GM12865 (cell line): Measurements from ENCODE around the gene PPP2R5E.

ENCODE experiments used
- DNase-seq: peaks from one replicate; pipeline ENCODE4 v3.0.0; 2010; ENCODE audit warnings: low read depth
- H3K4me3 ChIP-seq: 2 replicates; pipeline ENCODE4 v1.5.1; 2011; ENCODE audit warnings: mild to moderate bottlenecking, low read depth, low read length, control low read depth
- TF ChIP-seq, protein P1 (sequence below): IDR thresholded peaks from 2 replicates; pipeline ENCODE4 v1.5.1; 2011; ENCODE audit warnings: low read length, control low read depth, low read depth, inconsistent platforms; ENCODE audit not compliant: insufficient read depth; ENCODE audit errors: missing control alignments

PPP2R5E gene

GRCh38 chr14:63467440-63468072 lies 75.6 kb downstream of the PPP2R5E start:
- TF ChIP-seq, protein P1, sequence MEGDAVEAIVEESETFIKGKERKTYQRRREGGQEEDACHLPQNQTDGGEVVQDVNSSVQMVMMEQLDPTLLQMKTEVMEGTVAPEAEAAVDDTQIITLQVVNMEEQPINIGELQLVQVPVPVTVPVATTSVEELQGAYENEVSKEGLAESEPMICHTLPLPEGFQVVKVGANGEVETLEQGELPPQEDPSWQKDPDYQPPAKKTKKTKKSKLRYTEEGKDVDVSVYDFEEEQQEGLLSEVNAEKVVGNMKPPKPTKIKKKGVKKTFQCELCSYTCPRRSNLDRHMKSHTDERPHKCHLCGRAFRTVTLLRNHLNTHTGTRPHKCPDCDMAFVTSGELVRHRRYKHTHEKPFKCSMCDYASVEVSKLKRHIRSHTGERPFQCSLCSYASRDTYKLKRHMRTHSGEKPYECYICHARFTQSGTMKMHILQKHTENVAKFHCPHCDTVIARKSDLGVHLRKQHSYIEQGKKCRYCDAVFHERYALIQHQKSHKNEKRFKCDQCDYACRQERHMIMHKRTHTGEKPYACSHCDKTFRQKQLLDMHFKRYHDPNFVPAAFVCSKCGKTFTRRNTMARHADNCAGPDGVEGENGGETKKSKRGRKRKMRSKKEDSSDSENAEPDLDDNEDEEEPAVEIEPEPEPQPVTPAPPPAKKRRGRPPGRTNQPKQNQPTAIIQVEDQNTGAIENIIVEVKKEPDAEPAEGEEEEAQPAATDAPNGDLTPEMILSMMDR = no peak
- no peak overlapping the region for H3K4me3 ChIP-seq
- DNase-seq = no peak

GRCh38 chr14:63465347-63465746 lies 77.8 kb downstream of the PPP2R5E start:
- no peak for DNase-seq
- TF ChIP-seq, protein P1 = no peak
- H3K4me3 ChIP-seq = no peak overlapping the region

DNA sequence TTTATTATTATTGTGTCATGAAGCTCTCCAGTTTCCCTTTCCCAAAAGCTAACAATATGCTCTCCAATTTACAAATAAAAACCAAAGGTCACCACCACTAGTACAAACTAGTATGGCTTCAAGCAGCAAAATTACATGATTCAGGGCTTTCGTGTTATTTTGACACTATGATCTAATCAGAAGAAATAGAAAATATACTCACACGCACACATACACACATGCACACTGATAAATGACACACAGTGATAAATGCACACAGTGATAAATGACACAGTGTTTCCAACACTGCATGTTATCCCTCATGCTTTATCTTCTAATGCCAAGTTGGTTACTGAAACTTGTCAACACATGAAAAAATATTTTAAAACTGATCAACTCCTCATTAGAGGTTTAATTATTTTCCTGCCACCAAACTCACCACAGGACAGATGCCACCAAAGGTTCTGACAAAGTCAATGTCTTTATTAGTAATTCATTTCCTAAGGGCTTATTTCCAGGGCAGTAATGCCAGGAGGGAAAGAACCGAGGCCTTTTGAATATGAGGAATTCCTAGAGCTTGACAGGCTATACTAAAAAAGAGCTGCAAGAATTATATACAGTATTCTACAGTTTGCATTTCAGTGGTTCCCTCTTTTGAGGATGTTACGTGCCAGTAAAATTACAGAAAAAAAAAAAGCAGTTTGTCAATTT lies 82.4 kb downstream of the PPP2R5E start:
- TF ChIP-seq, protein P1 = no peak
- no peak overlapping the region for H3K4me3 ChIP-seq
- no peak for DNase-seq

- TF ChIP-seq, protein P1 = no peak
- no peak overlapping the region for H3K4me3 ChIP-seq
- no peak for DNase-seq
Observed at GRCh38 chr14:63459738-63460137, 83.4 kb downstream of the PPP2R5E start.

DNA sequence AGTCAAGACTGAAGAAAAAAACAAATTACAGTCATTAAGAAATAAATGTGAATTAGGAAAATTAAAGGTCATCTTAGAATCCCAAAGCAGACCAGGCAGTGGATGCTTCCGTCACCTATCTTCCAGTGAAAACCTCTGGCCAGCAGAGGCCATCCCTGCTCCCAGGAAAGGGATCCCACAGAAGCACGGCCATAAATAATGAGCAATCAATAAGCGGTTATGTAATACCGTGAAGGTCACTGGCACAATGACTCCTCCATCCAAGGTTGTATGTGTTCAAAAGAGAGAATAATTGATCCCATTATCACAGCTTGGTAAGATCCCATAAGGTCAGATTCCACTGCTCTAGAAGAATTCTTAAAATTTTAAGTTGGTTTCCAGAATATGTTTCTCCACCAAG lies 85.7 kb downstream of the PPP2R5E start:
- H3K4me3 ChIP-seq = no peak overlapping the region
- no peak for DNase-seq
- TF ChIP-seq, protein P1 = no peak

- H3K4me3 ChIP-seq = no peak overlapping the region
- no peak for DNase-seq
- TF ChIP-seq, protein P1 = no peak
Observed at GRCh38 chr14:63454863-63455622, 88.1 kb downstream of the PPP2R5E start.
